PC-3 (cell line): Measurements from ENCODE around the gene HMOX1. TPM values are rescaled to one million over a fixed set of nuclear protein-coding genes. Genes with fewer than 3 reads are reported as not detected.

Source experiments
- ATAC-seq: fragments of 200-7000 bp; cut with Tn5 transposase; 2 replicates; pipeline ENCODE4 v1.9.1; 2020; ENCODE audit warnings: mild to moderate bottlenecking, moderate library complexity
- BruUV-seq: library from RNA; stranded (reverse); fragments of 400-500 nt; replicated peaks from 2 replicates; lab custom pipeline; 2021; lab: Mats Ljungman, UMichigan
- CTCF ChIA-PET: fragments of 300-600 bp; sonication (Branson Sonifier 250); formaldehyde crosslinking; loops from one replicate; lab custom pipeline; 2022; ENCODE audit warnings: antibody characterized with exemption; lab: Charles Lee
- POLR2A ChIA-PET: fragments of 300-600 bp; sonication (Branson Sonifier 250); formaldehyde crosslinking; loops from one replicate; lab custom pipeline; 2022; ENCODE audit warnings: antibody characterized with exemption; ENCODE audit not compliant: unreplicated experiment; lab: Charles Lee
- DNase-seq: peaks from one replicate; pipeline ENCODE4 v3.0.0-alpha.2; 2015
- H2AFZ ChIP-seq: fragments of 300-600 bp; sonication (generic); 2 replicates; pipeline ENCODE4 v1.6.0; 2016; ENCODE audit warnings: antibody characterized with exemption, low read length
- H3F3A ChIP-seq: fragments of 300-600 bp; sonication (generic); one replicate; pipeline ENCODE4 v1.6.0; 2017; ENCODE audit warnings: antibody characterized with exemption, low read length, control low read depth, mild to moderate bottlenecking; ENCODE audit not compliant: unreplicated experiment
- H3K27ac ChIP-seq: fragments of 300-600 bp; sonication (generic); 2 replicates; pipeline ENCODE4 v1.5.1; 2016; ENCODE audit warnings: mild to moderate bottlenecking, low read length
- H3K27me3 ChIP-seq: fragments of 300-600 bp; sonication (generic); 2 replicates; pipeline ENCODE4 v1.6.1; 2016; ENCODE audit warnings: low read length, mixed read lengths
- H3K36me3 ChIP-seq: fragments of 300-600 bp; sonication (generic); 2 replicates; pipeline ENCODE4 v1.6.1; 2016; ENCODE audit warnings: low read depth, mixed run types, low read length, mixed read lengths
- H3K4me1 ChIP-seq: fragments of 300-600 bp; sonication (generic); 2 replicates; pipeline ENCODE4 v1.5.1; 2016; ENCODE audit warnings: low read length; ENCODE audit not compliant: insufficient read depth
- H3K4me2 ChIP-seq: fragments of 300-600 bp; sonication (generic); 2 replicates; pipeline ENCODE4 v1.6.0; 2016; ENCODE audit warnings: low read length
- H3K4me3 ChIP-seq: fragments of 300-600 bp; sonication (generic); 2 replicates; pipeline ENCODE4 v1.5.1; 2016; ENCODE audit warnings: mild to moderate bottlenecking, low read length, mixed read lengths
- H3K79me2 ChIP-seq: fragments of 300-600 bp; sonication (generic); 2 replicates; pipeline ENCODE4 v1.6.1; 2017; ENCODE audit warnings: low read length, mixed read lengths
- H3K9ac ChIP-seq: fragments of 300-600 bp; sonication (generic); 2 replicates; pipeline ENCODE4 v1.6.0; 2016; ENCODE audit warnings: mild to moderate bottlenecking, low read length
- H3K9me2 ChIP-seq: fragments of 300-600 bp; sonication (generic); replicated peaks from 2 replicates; pipeline ENCODE4 v1.6.1; 2016; ENCODE audit warnings: mixed run types, low read length, mixed read lengths
- H3K9me3 ChIP-seq: fragments of 300-600 bp; sonication (generic); 2 replicates; pipeline ENCODE4 v1.6.1; 2016; ENCODE audit warnings: low read length, mixed read lengths
- H4K20me1 ChIP-seq: fragments of 300-600 bp; sonication (generic); 2 replicates; pipeline ENCODE4 v1.6.1; 2016; ENCODE audit warnings: low read length, mixed read lengths
- CTCF ChIP-seq: fragments of 300-600 bp; sonication (generic); conservative IDR thresholded peaks from 2 replicates; pipeline ENCODE4 v1.5.1; 2017; ENCODE audit warnings: antibody characterized with exemption, low read depth, mild to moderate bottlenecking, low read length
- EZH2 ChIP-seq: fragments of 300-600 bp; sonication (generic); IDR thresholded peaks from one replicate; pipeline ENCODE4 v1.6.1; 2017; ENCODE audit warnings: antibody characterized with exemption, mild to moderate bottlenecking, low read length; ENCODE audit not compliant: unreplicated experiment
- EZH2phosphoT487 ChIP-seq: fragments of 300-600 bp; sonication (generic); IDR thresholded peaks from 2 replicates; pipeline ENCODE4 v1.6.1; 2018; ENCODE audit warnings: mild to moderate bottlenecking, antibody characterized with exemption, low read length, borderline replicate concordance
- intact Hi-C: fragments of 100-400 bp; cut with micrococcal nuclease; formaldehyde crosslinking; loops from 2 replicates; pipeline ENCODE4 v1.9.0; 2023
- total RNA-seq: library from RNA; depleted of rRNA; stranded (reverse); fragments of >200 nt; gene quantifications from 2 replicates; pipeline ENCODE4 v1.2.3, GENCODE V29; 2014

Gene HMOX1
- total RNA-seq, 1 experiment from 2014 or later: 16.5 TPM

- Histone ChIP-seq H3K4me3 (no peak overlapping the region), H2AFZ (no peak overlapping the region), H3K36me3 (peaks cover 14% of the 10 kb centered on the region; the same call in 1 of the 2 replicates), H3K4me1 (peaks cover 18% of the 10 kb centered on the region), H3K9me3 (no peaks in the 10 kb centered on the region), H3K9ac (no peak overlapping the region), H3K4me2 (no peak overlapping the region), H4K20me1 (no peaks in the 10 kb centered on the region), H3K27ac (no peak overlapping the region), H3F3A (no peaks in the 10 kb centered on the region), H3K27me3 (no peaks in the 10 kb centered on the region), H3K9me2 (no peaks in the 10 kb centered on the region), H3K79me2 (peaks cover 29% of the 10 kb centered on the region)
- no peak for ATAC-seq
- BruUV-seq: no TSS peak
- no peak for DNase-seq
- intact Hi-C loops: no loop called here
- no peak for TF ChIP-seq EZH2
- POLR2A ChIA-PET: no interaction called here
- CTCF ChIA-PET: no interaction called here
Observed at GRCh38 chr22:35398591-35398973, 17.7 kb downstream of the HMOX1 start.

GRCh38 chr22:35399114-35399677 lies 18.3 kb downstream of the HMOX1 start:
- H3K9me3 ChIP-seq: no peaks in the 10 kb centered on the region
- peak overlapping the region; percentile 100 for H3K9ac ChIP-seq
- H4K20me1 ChIP-seq: no peaks in the 10 kb centered on the region
- DNase-seq (no peak), ATAC-seq (no peak)
- BruUV-seq: TSS peak; percentile 93
- H3K79me2 ChIP-seq: peaks cover 29% of the 10 kb centered on the region
- peak overlapping the region; percentile 94 for H3K4me3 ChIP-seq
- no peaks in the 10 kb centered on the region for H3K27me3 ChIP-seq
- TF ChIP-seq EZH2phosphoT487: no peak
- TF ChIP-seq CTCF: no peak
- no peak for TF ChIP-seq EZH2
- ChIA-PET CTCF (no interaction called here), POLR2A (no interaction called here)
- H3K9me2 ChIP-seq: no peaks in the 10 kb centered on the region
- H3F3A ChIP-seq: no peaks in the 10 kb centered on the region
- intact Hi-C loops: loop anchor here (1.0 kb wide), 1 partner anchor 18 kb away; the partner anchor contains the start of gene HMOX1
- H3K4me2 ChIP-seq: peak overlapping the region; percentile 81
- peaks cover 18% of the 10 kb centered on the region for H3K4me1 ChIP-seq
- peak overlapping the region; percentile 84 for H2AFZ ChIP-seq
- peak overlapping the region; percentile 27 for H3K27ac ChIP-seq
- peaks cover 20% of the 10 kb centered on the region; the same call in 1 of the 2 replicates for H3K36me3 ChIP-seq

GRCh38 chr22:35399678-35400500 lies 19.0 kb downstream of the HMOX1 start, which contains the start of gene MCM5:
Gene MCM5 (plus strand): TSS chr22:35400140. CDS start chr22:35400439, 299 bp downstream.
- ATAC-seq: peak; percentile 100
- H3K27me3 ChIP-seq: no peaks in the 10 kb centered on the region
- DNase-seq: peak; percentile 95
- ChIA-PET CTCF (no interaction called here), POLR2A (no interaction called here)
- H3K79me2 ChIP-seq: peaks cover 29% of the 10 kb centered on the region
- H3K9me2 ChIP-seq: no peaks in the 10 kb centered on the region
- peak within 1 kb of the TSS; percentile 94 for H3K4me3 ChIP-seq
- peaks cover 18% of the 10 kb centered on the region for H3K4me1 ChIP-seq
- peaks cover 22% of the 10 kb centered on the region; the same call in 1 of the 2 replicates for H3K36me3 ChIP-seq
- H3K4me2 ChIP-seq: peak within 1 kb of the TSS; percentile 87
- peak within 1 kb of the TSS; percentile 85 for H2AFZ ChIP-seq
- no peaks in the 10 kb centered on the region for H3F3A ChIP-seq
- peak within 1 kb of the TSS; percentile 100 for H3K9ac ChIP-seq
- no peaks in the 10 kb centered on the region for H3K9me3 ChIP-seq
- H3K27ac ChIP-seq: peak within 1 kb of the TSS; percentile 61
- intact Hi-C loops: loop anchor here (1.0 kb wide), 1 partner anchor 19 kb away; the partner anchor contains the start of gene HMOX1
- H4K20me1 ChIP-seq: no peaks in the 10 kb centered on the region
- BruUV-seq: no TSS peak
- TF ChIP-seq EZH2: no peak
- no peak for TF ChIP-seq EZH2phosphoT487
- TF ChIP-seq CTCF: no peak
